Stomach (tissue), 9 donors: ENCODE results near the gene PRDM16. TPM values are rescaled to one million over a fixed set of nuclear protein-coding genes. Genes with fewer than 3 reads are reported as not detected.

Experiments
- DNase-seq, 2 donors: peaks; one replicate each; pipeline versions ENCODE4 v3.0.0 to v3.0.0-alpha.2; 2013 to 2019
- H3K27ac ChIP-seq, 5 donors: fragments of 200-600 bp in 4 of 5; sonication (generic) in 4 of 5; one replicate each; pipeline ENCODE4 v1.5.1; 2013 to 2019; ENCODE audit warnings: mild to moderate bottlenecking in 1 of 5, moderate library complexity in 1 of 5
- H3K27me3 ChIP-seq, 3 donors: fragments of 200-600 bp; sonication (generic); one replicate each; pipeline ENCODE4 v1.5.1; 2017 to 2019; ENCODE audit warnings: mixed run types in 1 of 3
- H3K36me3 ChIP-seq, 4 donors: fragments of 200-600 bp; sonication (generic); 1 replicate in 3 of 4; 2 replicates in 1 of 4; pipeline ENCODE4 v1.5.1; 2016 to 2019
- H3K4me1 ChIP-seq, 4 donors: fragments of 200-600 bp; sonication (generic); one replicate each; pipeline ENCODE4 v1.5.1; 2016 to 2019
- H3K4me3 ChIP-seq, 4 donors: fragments of 200-600 bp; sonication (generic) in 3 of 4; one replicate each; pipeline ENCODE4 v1.5.1; 2016 to 2019; ENCODE audit warnings: mild to moderate bottlenecking in 1 of 4
- H3K9me3 ChIP-seq, 4 donors: fragments of 200-600 bp; sonication (generic); one replicate each; pipeline ENCODE4 v1.5.1; 2016 to 2019
- CTCF ChIP-seq, 7 experiments: fragments of 450-650 bp in 4 of 7; fragments of 200-600 bp in 3 of 7; sonication (generic) in 3 of 7; IDR thresholded peaks; one replicate each; pipeline ENCODE4 v1.5.1; 2016 to 2019; ENCODE audit warnings: antibody characterized with exemption in 7 of 7, control low read depth in 2 of 7, mild to moderate bottlenecking in 1 of 7
- EP300 ChIP-seq: sonication (generic); formaldehyde crosslinking; IDR thresholded peaks from one replicate; pipeline ENCODE4 v1.6.1; 2017; ENCODE audit warnings: antibody characterized with exemption
- POLR2A ChIP-seq, 4 donors: fragments of 450-650 bp; IDR thresholded peaks; one replicate each; pipeline ENCODE4 v1.6.1; 2016; ENCODE audit warnings: antibody characterized with exemption in 4 of 4, control low read depth in 2 of 4, mild to moderate bottlenecking in 1 of 4, moderate library complexity in 1 of 4
- POLR2AphosphoS5 ChIP-seq, 3 donors: sonication (generic); formaldehyde crosslinking; IDR thresholded peaks; one replicate each; pipeline ENCODE4 v1.6.1; 2016; ENCODE audit warnings: antibody characterized with exemption in 3 of 3
- WGBS, 5 donors: extraction: QIAGEN DNeasy Blood & Tissue Kit in 3 of 5; methylation state at CpG; one replicate each; pipeline versions ENCODE4 v1.1.5 to v1.1.7; 2013 to 2018; 5-methylcytosine and 5-hydroxymethylcytosine counted together
- intact Hi-C: fragments of 100-400 bp; cut with DNase I; formaldehyde crosslinking; loops from one replicate; pipeline ENCODE4 v1.15.1; 2023; ENCODE audit warnings: low total_unique reads
- polyA plus RNA-seq, 3 donors: library from polyadenylated mRNA; stranded (reverse); fragments of 200-250 nt; gene quantifications; one replicate each; pipeline ENCODE4 v1.2.3, GENCODE V29; 2013
- total RNA-seq, 5 donors: library from RNA; depleted of rRNA; stranded (reverse); fragments of >200 nt; gene quantifications; one replicate each; pipeline versions ENCODE4 v1.1.0 to v1.2.3, GENCODE V29; 2014 to 2016
- donor health status: healthy with polysubstance abuse.
- donor health status: Bipolar disorder and iron deficiency.
- donor health status: healthy.

The PRDM16 gene
- total and polyA plus RNA-seq, 8 donors = 0.29 to 222 (median 15.8) TPM

DNA sequence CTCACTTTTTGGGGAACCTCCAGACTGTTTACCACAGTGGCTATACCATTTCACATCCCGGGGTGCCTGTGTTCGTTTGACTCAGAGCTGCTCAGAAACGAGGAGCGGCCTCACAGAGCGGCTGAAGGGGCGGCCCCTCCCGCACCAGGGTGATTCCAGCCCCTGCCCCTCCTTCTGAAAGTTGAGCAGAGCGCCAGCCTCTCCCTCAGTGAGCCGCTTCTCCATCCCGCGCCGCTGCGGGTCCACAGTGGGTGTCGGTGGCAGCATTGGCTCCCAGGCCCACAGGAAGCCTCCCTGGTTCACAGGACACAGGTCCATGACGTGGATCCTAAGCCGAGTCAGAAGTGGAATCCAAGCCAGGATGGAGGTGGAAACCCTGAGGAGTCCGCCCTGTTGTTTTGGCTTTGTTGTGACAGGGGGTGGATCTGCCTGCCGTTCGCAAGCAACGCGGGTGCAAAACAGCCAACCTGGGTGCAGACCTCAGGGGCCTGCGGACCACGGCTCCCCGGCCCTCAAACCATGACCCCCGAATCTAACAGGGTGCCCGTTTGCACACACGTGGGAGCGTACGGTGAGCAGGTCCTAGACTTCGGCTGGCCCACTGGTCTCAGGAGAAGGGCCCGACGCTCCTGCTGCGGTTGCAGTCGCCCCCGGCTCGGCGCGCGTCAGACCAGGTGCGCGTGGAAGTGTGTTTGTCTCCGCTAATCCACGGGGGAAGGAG, 198.7 kb downstream of the PRDM16 start:
- intact Hi-C loops = no loop called here
- no peaks in the 10 kb centered on the region for H3K9me3 ChIP-seq
- peaks cover 4 to 15% (median 9%) of the 10 kb centered on the region in 4 donors for H3K4me1 ChIP-seq
- no peak for DNase-seq
- no peak overlapping the region for H3K4me3 ChIP-seq
- H3K27ac ChIP-seq = no peak overlapping the region
- no peaks in the 10 kb centered on the region for H3K36me3 ChIP-seq
- WGBS, 5 donors = 85 to 92% (median 89%) methylated on average over 22 to 43 of the region's 43 CpGs
- TF ChIP-seq CTCF (IDR thresholded peaks at IDR 0.05) (no peak), EP300 (no peak)
- H3K27me3 ChIP-seq = peaks cover 0 to 47% (median 0%) of the 10 kb centered on the region in 3 donors

DNA sequence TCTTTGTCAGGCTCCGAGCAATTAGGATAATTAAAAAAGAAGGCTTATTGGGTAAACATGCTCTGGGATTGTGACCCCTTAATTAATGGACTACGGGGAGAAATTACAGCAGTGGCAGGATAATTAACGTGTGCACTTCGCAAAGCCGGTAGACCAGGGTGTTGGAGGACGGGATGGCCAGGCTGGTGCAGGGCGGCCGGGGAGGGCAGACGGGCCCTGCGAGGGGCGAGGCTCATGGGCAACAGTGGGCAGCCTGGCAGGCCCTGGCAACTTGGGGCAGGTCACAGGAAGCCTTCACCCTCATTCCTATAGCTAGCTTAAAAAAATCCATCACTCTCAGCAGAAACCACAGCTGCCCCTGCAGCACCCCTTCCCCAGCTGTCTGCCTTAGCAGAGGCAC, 199.3 kb downstream of the PRDM16 start:
- Histone ChIP-seq H3K4me3 (no peak overlapping the region), H3K4me1 (peaks cover 0 to 9% (median 3%) of the 10 kb centered on the region in 4 donors), H3K36me3 (no peaks in the 10 kb centered on the region), H3K27me3 (peaks cover 0 to 42% (median 0%) of the 10 kb centered on the region in 3 donors), H3K9me3 (no peaks in the 10 kb centered on the region), H3K27ac (no peak overlapping the region)
- intact Hi-C loops = no loop called here
- WGBS, 5 donors = 80 to 88% (median 84%) methylated on average over 9 to 11 of the region's 11 CpGs
- TF ChIP-seq POLR2AphosphoS5 (IDR thresholded peaks at IDR 0.05) (no peak), EP300 (no peak), CTCF (IDR thresholded peaks at IDR 0.05) (no peak), POLR2A (IDR thresholded peaks at IDR 0.05) (no peak)
- DNase-seq = no peak

- DNase-seq = no peak
- Histone ChIP-seq H3K36me3 (no peaks in the 10 kb centered on the region), H3K9me3 (no peaks in the 10 kb centered on the region), H3K27ac (no peak overlapping the region), H3K4me3 (no peak overlapping the region), H3K4me1 (peaks cover 0 to 16% (median 0%) of the 10 kb centered on the region in 4 donors), H3K27me3 (peaks cover 0 to 18% (median 0%) of the 10 kb centered on the region in 3 donors)
- intact Hi-C loops = no loop called here
- TF ChIP-seq EP300 (no peak), POLR2A (IDR thresholded peaks at IDR 0.05) (no peak)
- whole genome bisulfite sequencing, 5 donors = 80 to 84% (median 83%) methylated on average over 27 of the region's 27 CpGs
Observed at GRCh38 chr1:3270403-3271245, 201.6 kb downstream of the PRDM16 start.

GRCh38 chr1:3271866-3272265, 202.9 kb downstream of the PRDM16 start:
- Histone ChIP-seq H3K27me3 (peaks cover 0 to 15% (median 0%) of the 10 kb centered on the region in 3 donors), H3K9me3 (no peaks in the 10 kb centered on the region), H3K4me1 (peaks cover 0 to 18% (median 0%) of the 10 kb centered on the region in 4 donors), H3K4me3 (no peak overlapping the region), H3K36me3 (peaks cover 0 to 3% (median 0%) of the 10 kb centered on the region in 4 donors), H3K27ac (no peak overlapping the region)
- WGBS, 5 donors = 63 to 78% (median 68%) methylated on average over 3 to 9 of the region's 9 CpGs
- intact Hi-C loops = no loop called here
- no peak for TF ChIP-seq POLR2AphosphoS5 (IDR thresholded peaks at IDR 0.05)
- no peak for TF ChIP-seq POLR2A (IDR thresholded peaks at IDR 0.05)
- TF ChIP-seq EP300 = no peak
- no peak for TF ChIP-seq CTCF (IDR thresholded peaks at IDR 0.05)
- DNase-seq = no peak
